ENCODE results near the gene SEZ6L2.
"Not testable (repeated sequence)": the region's sequence is repeated elsewhere in the genome, so short reads cannot be mapped to it uniquely, and the experiment has no call there.

The SEZ6L2 gene

GRCh38 chr16:29899516-29900101, at the start of gene SEZ6L2:
TSS of gene SEZ6L2 (minus strand) at chr16:29899550. CDS start at chr16:29899019, 531 bp downstream.
- peak within 1 kb of the TSS; percentile 34 to 69 (median 62) for H3K4me3 ChIP-seq
- H3K27ac ChIP-seq = peak within 1 kb of the TSS in 7 of 21 experiments; percentile 3 to 49 (median 29)

GRCh38 chr16:29947897-29948296, 48.5 kb upstream of the SEZ6L2 start:
- H3K4me3 ChIP-seq = no peak overlapping the region
- no peak overlapping the region for H3K27ac ChIP-seq

- peak overlapping the region in 20 of 21 experiments; percentile 18 to 83 (median 66) for H3K27ac ChIP-seq
- H3K4me3 ChIP-seq = no peak overlapping the region
Measured at GRCh38 chr16:29943846-29944799, 44.8 kb upstream of the SEZ6L2 start.

GRCh38 chr16:29940656-29941055, 41.3 kb upstream of the SEZ6L2 start:
- Histone ChIP-seq H3K27ac (no peak overlapping the region), H3K4me3 (no peak overlapping the region)

- H3K4me3 ChIP-seq, H3K27ac ChIP-seq: not testable (repeated sequence)
Measured at GRCh38 chr16:29931750-29932149, 32.4 kb upstream of the SEZ6L2 start.

- Histone ChIP-seq H3K27ac (peak overlapping the region in 13 of 21 experiments; percentile 63 to 92 (median 86)), H3K4me3 (peak overlapping the region in 3 of 7 experiments; percentile 97 to 99 (median 98))
Measured at GRCh38 chr16:29927070-29927905, 27.9 kb upstream of the SEZ6L2 start.

GRCh38 chr16:29926711-29927052, 27.3 kb upstream of the SEZ6L2 start:
- peak overlapping the region in 20 of 21 experiments; percentile 63 to 93 (median 86) for H3K27ac ChIP-seq

GRCh38 chr16:29925781-29926710, 26.7 kb upstream of the SEZ6L2 start, which contains the start of gene KCTD13:
TSS of gene KCTD13 (minus strand) at chr16:29926226. CDS start at chr16:29926033, 193 bp downstream.
- Histone ChIP-seq H3K4me3 (peak within 1 kb of the TSS; percentile 83 to 100 (median 97)), H3K27ac (peak within 1 kb of the TSS; percentile 9 to 93 (median 86))

More at GRCh38 chr16:29926711-29927052, 27.3 kb upstream of the SEZ6L2 start:
- H3K4me3 ChIP-seq = peak overlapping the region; percentile 83 to 100 (median 97)

GRCh38 chr16:29925105-29925756, 25.9 kb upstream of the SEZ6L2 start:
- Histone ChIP-seq H3K4me3 (peak overlapping the region; percentile 83 to 100 (median 97)), H3K27ac (peak overlapping the region; percentile 4 to 93 (median 86))

- H3K4me3 ChIP-seq = no peak overlapping the region
- no peak overlapping the region for H3K27ac ChIP-seq
Measured at GRCh38 chr16:29922986-29923501, 23.7 kb upstream of the SEZ6L2 start.

- Histone ChIP-seq H3K4me3 (no peak overlapping the region), H3K27ac (no peak overlapping the region)
Measured at GRCh38 chr16:29922326-29922725, 23.0 kb upstream of the SEZ6L2 start.

GRCh38 chr16:29921034-29921385, 21.7 kb upstream of the SEZ6L2 start:
- Histone ChIP-seq H3K27ac (no peak overlapping the region), H3K4me3 (no peak overlapping the region)

- Histone ChIP-seq H3K4me3 (no peak overlapping the region), H3K27ac (no peak overlapping the region)
Measured at GRCh38 chr16:29920288-29921033, 21.1 kb upstream of the SEZ6L2 start.

GRCh38 chr16:29916979-29917378, 17.6 kb upstream of the SEZ6L2 start:
- H3K27ac ChIP-seq = no peak overlapping the region

GRCh38 chr16:29915590-29916247, 16.4 kb upstream of the SEZ6L2 start:
- H3K27ac ChIP-seq = no peak overlapping the region

More at GRCh38 chr16:29916979-29917378, 17.6 kb upstream of the SEZ6L2 start:
- H3K4me3 ChIP-seq = no peak overlapping the region

GRCh38 chr16:29913514-29913913, 14.2 kb upstream of the SEZ6L2 start:
- Histone ChIP-seq H3K27ac (no peak overlapping the region), H3K4me3 (no peak overlapping the region)

More at GRCh38 chr16:29915590-29916247, 16.4 kb upstream of the SEZ6L2 start:
- H3K4me3 ChIP-seq = no peak overlapping the region

- Histone ChIP-seq H3K4me3 (no peak overlapping the region), H3K27ac (no peak overlapping the region)
Measured at GRCh38 chr16:29912087-29912486, 12.7 kb upstream of the SEZ6L2 start.

Measured in skin epidermis (tissue), 12 donors.